OCI-M2 (cell line): ENCODE measurements around the gene ATP1B1.

Experiments
- DNase-seq: peaks from one replicate; lab custom pipeline; 2025; ENCODE audit not compliant: unreplicated experiment; lab: John Stamatoyannopoulos, UW

The ATP1B1 gene

GRCh38 chr1:169094897-169095569 lies 11.5 kb upstream of the ATP1B1 start:
- DNase-seq, result no peak

GRCh38 chr1:169098380-169098779 lies 8.1 kb upstream of the ATP1B1 start:
- DNase-seq, result no peak

GRCh38 chr1:169099561-169099960 lies 6.9 kb upstream of the ATP1B1 start:
- DNase-seq, result no peak

- no peak for DNase-seq
These were observed 6.3 kb upstream of the ATP1B1 start for GRCh38 chr1:169100208-169100607.

- no peak for DNase-seq
These were observed 5.8 kb upstream of the ATP1B1 start for GRCh38 chr1:169100651-169101088.

- no peak for DNase-seq
These were observed 3.9 kb upstream of the ATP1B1 start for GRCh38 chr1:169102567-169102966.

GRCh38 chr1:169103002-169103401 lies 3.5 kb upstream of the ATP1B1 start:
- DNase-seq, result no peak

- DNase-seq, result no peak
These were observed 3.0 kb upstream of the ATP1B1 start for GRCh38 chr1:169103480-169103893.

GRCh38 chr1:169105087-169105433 lies 1.4 kb upstream of the ATP1B1 start:
- no peak for DNase-seq

GRCh38 chr1:169105434-169106094 lies 926 bp upstream of the ATP1B1 start:
- DNase-seq, result no peak

GRCh38 chr1:169106921-169107602 lies 572 bp downstream of the ATP1B1 start:
- DNase-seq, result no peak

GRCh38 chr1:169107603-169108208 lies 1.2 kb downstream of the ATP1B1 start:
- no peak for DNase-seq

- DNase-seq, result no peak
These were observed 1.7 kb downstream of the ATP1B1 start for GRCh38 chr1:169108223-169108622.

GRCh38 chr1:169108863-169109560 lies 2.5 kb downstream of the ATP1B1 start:
- no peak for DNase-seq

GRCh38 chr1:169109561-169110134 lies 3.2 kb downstream of the ATP1B1 start:
- no peak for DNase-seq

- no peak for DNase-seq
These were observed 3.7 kb downstream of the ATP1B1 start for GRCh38 chr1:169110236-169110635.

GRCh38 chr1:169110689-169111447 lies 4.4 kb downstream of the ATP1B1 start:
- DNase-seq, result no peak

GRCh38 chr1:169111472-169111871 lies 5.0 kb downstream of the ATP1B1 start:
- no peak for DNase-seq

GRCh38 chr1:169112241-169112640 lies 5.8 kb downstream of the ATP1B1 start:
- DNase-seq, result no peak

GRCh38 chr1:169113613-169114119 lies 7.2 kb downstream of the ATP1B1 start:
- no peak for DNase-seq
